ENCODE measurements around the gene ZNF345.

The ZNF345 gene

GRCh38 chr19:36849701-36850558 is 746 bp upstream of the ZNF345 start:
- Histone ChIP-seq H3K4me3 (peak overlapping the region; percentile 67 to 94), H3K9me3 (peaks cover 0 to 10% (median 0%) of the 10 kb centered on the region in 3 donors), H3K27ac (peak overlapping the region; percentile 86 to 90), H3K27me3 (no peaks in the 10 kb centered on the region), H3K36me3 (peaks cover 28 to 43% (median 30%) of the 10 kb centered on the region in 3 donors), H3K4me1 (peaks cover 0 to 29% (median 10%) of the 10 kb centered on the region in 4 donors)
- intact Hi-C loops (cut with DNase I; ENCODE audit: low total_unique reads), result loop anchor here (10.0 kb wide), 1 partner anchor 65 kb away; the partner anchor contains the start of genes ZNF568 and ZNF829
- no peak for TF ChIP-seq CTCF (IDR thresholded peaks at IDR 0.05)
- DNase-seq, result peak; percentile 95 to 97

- TF ChIP-seq CTCF (IDR thresholded peaks at IDR 0.05), result no peak
- no peaks in the 10 kb centered on the region for H3K27me3 ChIP-seq
- H3K4me3 ChIP-seq, result peak overlapping the region; percentile 67 to 94
- no peak overlapping the region for H3K27ac ChIP-seq
- intact Hi-C loops (cut with DNase I; ENCODE audit: low total_unique reads), result loop anchor here (10.0 kb wide), 1 partner anchor 63 kb away; the partner anchor contains the start of genes ZNF568 and ZNF829
- no peak for DNase-seq
- peaks cover 39 to 47% (median 45%) of the 10 kb centered on the region in 3 donors for H3K36me3 ChIP-seq
- peaks cover 0 to 29% (median 10%) of the 10 kb centered on the region in 4 donors for H3K4me1 ChIP-seq
- peaks cover 0 to 26% (median 3%) of the 10 kb centered on the region in 3 donors for H3K9me3 ChIP-seq
Measured at GRCh38 chr19:36851898-36852297, 1.2 kb downstream of the ZNF345 start.

- H3K4me1 ChIP-seq, result no peaks in the 10 kb centered on the region
- intact Hi-C loops (cut with DNase I; ENCODE audit: low total_unique reads), result no loop called here
- H3K9me3 ChIP-seq, result peaks cover 33 to 99% (median 98%) of the 10 kb centered on the region in 3 donors
- H3K4me3 ChIP-seq, result no peak overlapping the region
- H3K27ac ChIP-seq, result no peak overlapping the region
- TF ChIP-seq CTCF (IDR thresholded peaks at IDR 0.05), result no peak
- H3K27me3 ChIP-seq, result no peaks in the 10 kb centered on the region
- H3K36me3 ChIP-seq, result peaks cover 78 to 90% (median 85%) of the 10 kb centered on the region in 3 donors
- no peak for DNase-seq
Measured at GRCh38 chr19:36876993-36877938, 26.6 kb downstream of the ZNF345 start.

GRCh38 chr19:36891768-36892357 is 41.2 kb downstream of the ZNF345 start:
- intact Hi-C loops (cut with DNase I; ENCODE audit: low total_unique reads), result no loop called here
- DNase-seq, result no peak
- Histone ChIP-seq H3K36me3 (peaks cover 88 to 94% (median 93%) of the 10 kb centered on the region in 3 donors), H3K27ac (no peak overlapping the region), H3K27me3 (no peaks in the 10 kb centered on the region), H3K9me3 (peaks cover 29 to 100% (median 99%) of the 10 kb centered on the region in 3 donors), H3K4me3 (no peak overlapping the region), H3K4me1 (no peaks in the 10 kb centered on the region)
- TF ChIP-seq CTCF (IDR thresholded peaks at IDR 0.05), result no peak

GRCh38 chr19:36894849-36895383 is 44.2 kb downstream of the ZNF345 start:
- TF ChIP-seq CTCF (IDR thresholded peaks at IDR 0.05), result no peak
- Histone ChIP-seq H3K4me1 (no peaks in the 10 kb centered on the region), H3K27ac (no peak overlapping the region), H3K9me3 (peaks cover 31 to 100% (median 96%) of the 10 kb centered on the region in 3 donors), H3K27me3 (no peaks in the 10 kb centered on the region), H3K36me3 (peaks cover 100% of the 10 kb centered on the region in 3 donors), H3K4me3 (no peak overlapping the region)
- no peak for DNase-seq
- intact Hi-C loops (cut with DNase I; ENCODE audit: low total_unique reads), result no loop called here

Data from tibial artery (tissue), 4 donors.